Islet precursor cell (in vitro differentiated cells): Measurements from ENCODE around the gene MELTF.

Source experiments
- DNase-seq: peaks from one replicate; pipeline ENCODE4 v3.0.0-alpha.2; 2018

The MELTF gene

DNA sequence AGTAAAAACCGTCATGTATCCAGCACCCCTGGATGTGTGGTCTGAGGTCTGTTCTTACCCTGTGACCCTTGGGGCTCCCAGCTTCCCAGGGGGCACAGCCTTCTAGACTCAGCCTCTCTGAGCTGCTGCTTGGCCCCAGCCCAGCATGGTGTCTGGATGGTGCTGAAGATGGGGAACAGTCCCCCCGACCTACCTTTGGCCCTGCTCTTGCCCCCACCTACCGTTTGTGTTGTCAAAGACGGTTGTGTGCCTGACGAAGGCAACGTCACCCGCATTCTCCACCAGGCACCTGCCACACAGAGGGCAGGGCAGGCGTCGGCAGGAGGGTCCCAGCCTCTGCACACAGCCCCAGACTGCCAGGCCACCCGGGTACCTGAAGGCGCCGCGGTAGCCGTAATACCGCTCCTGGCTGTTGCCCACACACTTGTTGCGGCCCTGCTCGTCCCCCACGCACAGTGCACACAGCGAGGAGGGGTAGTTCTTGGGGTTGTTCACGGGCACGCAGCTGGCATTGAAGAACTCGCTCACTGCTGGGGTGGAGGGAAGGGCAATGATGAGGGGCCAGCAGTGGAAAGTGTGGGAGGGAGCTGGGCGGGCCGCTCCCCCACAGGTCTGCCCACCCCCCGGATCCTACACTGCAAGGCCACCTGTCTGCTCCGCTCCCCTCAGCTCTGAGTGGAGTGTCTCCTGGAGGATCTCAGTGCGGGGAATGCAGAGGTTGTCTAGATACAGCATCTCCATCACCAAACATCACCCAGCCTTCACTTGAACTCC lies 21.0 kb downstream of the MELTF start:
- DNase-seq: no peak

- DNase-seq: no peak
Measured at GRCh38 chr3:197007953-197008352, 21.7 kb downstream of the MELTF start.

- peak; percentile 72 for DNase-seq
Measured at GRCh38 chr3:197007296-197007940, 22.2 kb downstream of the MELTF start.

DNA sequence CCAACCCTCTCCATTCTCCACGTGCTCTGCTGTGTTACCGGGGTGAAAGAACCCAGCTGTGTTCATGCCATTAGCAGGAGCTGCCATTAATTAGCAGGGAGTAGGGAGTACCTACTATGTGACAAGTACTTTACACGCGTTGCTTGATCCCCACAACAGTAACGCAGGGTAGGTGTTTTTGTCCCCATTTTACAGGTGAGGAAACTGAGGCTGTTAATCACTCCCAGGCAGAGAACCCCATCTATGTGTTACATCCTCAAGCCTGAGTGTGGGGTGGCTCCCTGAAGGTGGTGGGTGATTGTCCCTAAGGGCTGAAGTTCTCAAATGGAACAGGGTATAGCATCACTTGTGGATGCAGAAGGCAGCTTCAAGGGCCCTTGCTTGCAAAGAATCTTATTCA lies 22.8 kb downstream of the MELTF start:
- no peak for DNase-seq

DNA sequence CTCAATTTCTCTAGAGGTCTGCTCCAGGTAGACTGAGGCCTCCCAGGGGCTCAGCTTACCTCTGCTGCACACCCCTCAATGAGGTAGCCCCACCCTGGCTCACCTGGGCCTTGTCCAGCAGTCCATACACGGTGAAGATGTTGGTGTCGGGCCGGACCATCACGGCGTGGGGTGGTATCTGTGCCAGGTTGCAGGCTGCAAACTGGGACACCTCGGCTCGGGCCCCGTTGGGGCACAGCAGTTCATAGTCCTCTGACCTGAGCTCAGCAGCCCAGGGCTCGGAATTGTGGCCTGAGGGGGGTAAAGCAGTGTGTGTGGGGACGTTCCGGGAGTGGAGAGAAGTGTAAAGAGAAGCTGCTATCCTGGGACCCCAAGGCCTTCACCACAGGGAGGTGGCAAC lies 23.2 kb downstream of the MELTF start:
- no peak for DNase-seq

- DNase-seq: no peak
Measured at GRCh38 chr3:197003461-197004385, 25.9 kb downstream of the MELTF start.

GRCh38 chr3:197002701-197003454 lies 26.7 kb downstream of the MELTF start:
- peak; percentile 85 for DNase-seq

DNA sequence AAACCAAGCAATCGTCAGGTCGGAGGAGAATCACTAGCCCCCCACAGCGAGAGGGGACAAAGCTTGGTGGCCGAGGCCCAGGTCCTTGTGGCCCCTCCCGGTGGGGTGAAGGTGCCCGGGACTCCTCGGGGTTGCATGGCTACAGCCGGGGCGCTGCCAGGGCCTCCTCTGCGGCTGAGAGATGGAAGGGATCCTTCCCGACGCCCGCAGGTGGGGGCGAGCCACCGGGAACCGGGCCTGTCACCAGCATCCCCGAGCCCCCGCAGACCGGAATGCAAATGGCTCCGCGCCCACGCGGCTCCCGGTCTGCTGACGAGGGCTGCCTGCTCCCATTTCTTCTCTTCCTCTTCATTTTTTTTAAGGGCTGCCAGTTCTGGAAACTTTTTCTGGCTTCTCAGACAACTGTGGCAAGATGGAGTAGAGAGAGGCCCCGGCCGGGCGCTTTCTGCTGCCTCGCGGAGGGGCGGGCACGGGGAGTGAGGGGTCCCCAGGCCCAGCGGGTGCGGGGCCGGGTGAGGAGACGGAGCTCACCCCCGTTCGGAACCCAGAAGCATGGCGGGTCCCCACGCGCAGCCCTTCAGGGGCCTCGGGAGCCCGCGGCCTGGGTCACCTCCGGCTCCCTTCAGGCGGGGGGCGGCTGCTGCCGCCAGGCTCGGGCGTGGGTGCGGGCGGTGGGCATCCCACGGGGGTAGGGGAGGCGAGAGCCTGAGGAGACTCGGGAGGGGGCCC lies 27.5 kb downstream of the MELTF start:
- no peak for DNase-seq

DNA sequence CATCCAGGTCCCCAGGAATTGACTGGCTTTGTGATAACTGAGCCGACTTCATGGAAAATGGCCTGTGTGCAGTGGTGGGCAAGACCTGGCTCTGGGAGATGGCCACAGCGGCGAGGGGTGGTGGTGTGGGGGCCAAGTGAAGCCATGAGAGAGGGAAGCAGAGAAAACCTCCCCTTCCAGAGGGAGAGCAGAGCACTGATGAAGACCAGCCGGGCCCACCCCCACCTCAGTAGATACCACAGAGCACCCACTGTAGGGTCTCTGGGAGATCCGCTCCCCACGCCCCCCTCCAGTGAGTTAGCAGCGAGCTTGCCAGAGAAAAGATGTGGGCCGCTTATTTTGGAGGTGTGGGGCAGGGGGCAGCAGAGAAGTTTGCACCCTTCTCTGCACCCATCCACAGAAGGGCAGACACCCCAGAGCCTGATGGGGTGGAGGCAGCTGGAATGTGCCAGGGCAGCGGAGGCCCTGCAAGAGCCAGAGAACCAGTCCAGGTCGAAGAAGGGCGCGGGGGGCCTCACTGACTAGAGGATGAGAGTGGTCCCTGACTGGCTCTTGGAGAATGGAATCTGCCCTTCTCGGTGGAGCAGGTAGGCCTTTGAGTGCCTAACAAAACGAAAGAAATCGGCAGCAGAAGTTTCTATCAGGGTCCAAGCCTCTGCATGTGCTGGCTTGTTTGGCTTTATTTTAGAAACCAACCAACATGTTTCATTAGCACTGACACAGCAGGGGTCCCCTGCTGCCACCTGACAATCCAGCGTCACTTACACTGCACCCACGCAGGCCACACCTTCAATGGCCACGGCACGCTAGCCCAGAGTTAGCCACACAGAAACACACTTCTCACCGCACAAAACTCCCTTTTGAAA lies 28.3 kb downstream of the MELTF start:
- DNase-seq: no peak

DNA sequence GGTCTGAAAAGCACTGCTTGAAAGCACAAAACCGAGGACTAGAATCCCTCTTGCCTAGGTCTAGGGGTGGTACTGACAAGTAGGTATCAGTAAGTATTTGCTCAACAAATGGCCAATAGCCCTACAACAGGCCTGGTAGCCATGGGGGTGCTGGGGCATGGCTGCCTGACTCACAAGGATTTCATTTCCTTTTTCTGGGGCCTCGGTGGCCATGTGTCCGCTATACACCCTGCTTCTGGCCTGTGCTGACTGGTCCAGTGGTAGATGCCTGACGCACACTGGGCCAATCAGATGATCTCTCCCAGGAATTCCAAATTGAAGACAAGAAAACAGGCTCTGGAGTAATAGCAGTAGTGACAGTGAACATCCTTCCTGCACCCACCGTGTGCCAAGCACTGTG lies 29.4 kb downstream of the MELTF start:
- no peak for DNase-seq

DNA sequence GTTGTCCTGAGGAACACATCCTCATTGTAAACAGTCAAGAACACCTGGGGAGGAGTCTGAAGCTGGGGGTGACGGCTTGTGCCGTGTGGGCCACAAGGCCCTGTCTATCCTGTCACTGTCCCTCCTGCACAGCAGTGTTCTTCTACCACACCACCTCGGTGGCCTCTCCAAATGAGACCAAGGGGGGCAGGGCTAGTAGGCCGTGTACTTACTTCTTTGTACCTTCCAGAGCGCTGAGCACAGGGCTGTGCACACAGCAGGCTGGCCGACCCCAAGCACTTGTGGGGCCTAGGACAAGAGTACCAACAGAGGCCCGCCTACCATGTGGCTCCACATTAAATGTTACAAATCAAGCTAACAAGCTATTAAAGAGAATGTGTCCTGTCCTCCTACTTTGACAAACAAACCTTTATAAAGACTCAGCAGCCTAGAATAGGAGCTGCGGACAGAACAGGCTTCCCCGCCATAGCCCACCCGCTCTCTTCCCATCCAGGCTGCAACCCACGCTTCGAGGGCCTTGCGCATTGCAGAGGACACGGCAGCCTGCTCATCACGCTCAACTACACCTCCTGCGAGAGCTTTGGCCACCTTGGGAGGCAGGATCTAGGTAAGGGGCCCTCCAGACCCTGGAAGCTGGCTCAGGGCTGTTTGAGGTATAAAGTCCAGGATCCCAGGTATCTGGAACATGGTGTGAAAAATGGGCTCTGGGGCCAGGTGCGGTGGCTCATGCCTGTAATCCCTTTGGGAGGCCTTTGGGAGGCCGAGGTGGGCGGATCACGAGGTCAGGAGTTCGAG lies 30.5 kb downstream of the MELTF start:
- no peak for DNase-seq

- DNase-seq: peak; percentile 48
Measured at GRCh38 chr3:196997311-196997710, 32.3 kb downstream of the MELTF start.

GRCh38 chr3:196996454-196997265 lies 33.0 kb downstream of the MELTF start:
- DNase-seq: peak; percentile 51

GRCh38 chr3:196995646-196996355 lies 33.8 kb downstream of the MELTF start:
- peak; percentile 53 for DNase-seq

DNA sequence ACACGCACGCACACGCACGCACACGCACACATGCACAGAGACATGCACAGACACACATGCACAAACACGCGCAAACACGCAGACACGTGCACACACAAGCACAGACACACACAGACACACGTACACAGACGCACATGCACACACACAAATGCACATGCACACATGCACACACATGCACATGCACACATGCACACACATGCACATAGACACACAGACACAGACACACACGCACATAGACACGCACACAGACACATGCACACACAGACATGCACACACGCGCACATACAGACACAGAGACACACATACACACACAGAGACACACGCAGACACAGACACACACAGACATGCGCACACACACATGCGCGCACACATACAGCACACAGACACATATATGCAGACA lies 34.6 kb downstream of the MELTF start:
- no peak for DNase-seq

GRCh38 chr3:196994056-196994455 lies 35.6 kb downstream of the MELTF start:
- peak; percentile 49 for DNase-seq

- DNase-seq: no peak
Measured at GRCh38 chr3:196992461-196993065, 37.1 kb downstream of the MELTF start.
